IMR-90 (cell line): Measurements from ENCODE around the gene OR6V1.

ENCODE experiments used
- CHD1 ChIP-seq: IDR thresholded peaks from 2 replicates; pipeline ENCODE4 v1.6.1; 2012; ENCODE audit warnings: low read depth, low read length, improper control_type of control experiment
- CTCF ChIP-seq: conservative IDR thresholded peaks from 2 replicates; pipeline ENCODE4 v1.5.1; 2012; ENCODE audit warnings: mild to moderate bottlenecking, low read depth, low read length, improper control_type of control experiment
- FOS ChIP-seq: fragments of 150-350 bp; IDR thresholded peaks from 2 replicates; pipeline ENCODE4 v1.6.1; 2016; ENCODE audit warnings: low read depth, low read length
- MAZ ChIP-seq: IDR thresholded peaks from 2 replicates; pipeline ENCODE4 v1.6.1; 2012; ENCODE audit warnings: low read depth, mild to moderate bottlenecking, low read length, improper control_type of control experiment, moderate library complexity, borderline replicate concordance
- MXI1 ChIP-seq: IDR thresholded peaks from 2 replicates; pipeline ENCODE4 v1.6.1; 2012; ENCODE audit warnings: low read depth, mild to moderate bottlenecking, low read length, moderate library complexity, borderline replicate concordance
- NFE2L2 ChIP-seq: fragments of 150-350 bp; IDR thresholded peaks from 2 replicates; pipeline ENCODE4 v1.6.1; 2016; ENCODE audit warnings: low read depth, mild to moderate bottlenecking, low read length
- POLR2A ChIP-seq: IDR thresholded peaks from 2 replicates; pipeline ENCODE4 v1.6.1; 2012; ENCODE audit warnings: mild to moderate bottlenecking, low read depth, low read length
- RAD21 ChIP-seq: IDR thresholded peaks from 2 replicates; pipeline ENCODE4 v1.6.1; 2012; ENCODE audit warnings: low read length, improper control_type of control experiment
- RCOR1 ChIP-seq: IDR thresholded peaks from 2 replicates; pipeline ENCODE4 v1.6.1; 2012; ENCODE audit warnings: mild to moderate bottlenecking, low read length, improper control_type of control experiment; ENCODE audit not compliant: insufficient replicate concordance
- RFX5 ChIP-seq: IDR thresholded peaks from 2 replicates; pipeline ENCODE4 v1.8.0; 2012; ENCODE audit warnings: low read depth, mild to moderate bottlenecking, low read length, moderate library complexity
- SMC3 ChIP-seq: fragments of 150-350 bp; IDR thresholded peaks from 2 replicates; pipeline ENCODE4 v1.6.1; 2016; ENCODE audit warnings: low read depth, mild to moderate bottlenecking, antibody characterized with exemption, low read length, moderate library complexity
- USF2 ChIP-seq: fragments of 150-350 bp; IDR thresholded peaks from 2 replicates; pipeline ENCODE4 v1.6.1; 2017; ENCODE audit warnings: mild to moderate bottlenecking, antibody characterized with exemption, low read length, low read depth

GRCh38 chr7:143015926-143016490 is 36.1 kb upstream of the OR6V1 start:
- TF ChIP-seq CTCF = no peak
- TF ChIP-seq POLR2A = no peak
- no peak for TF ChIP-seq RAD21
- TF ChIP-seq RCOR1 = no peak
- no peak for TF ChIP-seq USF2
- TF ChIP-seq NFE2L2 = no peak
- TF ChIP-seq FOS = no peak
- TF ChIP-seq SMC3 = no peak
- no peak for TF ChIP-seq MXI1
- no peak for TF ChIP-seq MAZ
- TF ChIP-seq RFX5 = no peak
- no peak for TF ChIP-seq CHD1
